Activated T-cell treated with anti-CD3 and anti-CD28 coated beads, Interleukin-2, amount 50 U/mL, for 4 hours (primary cell): ENCODE data around the gene ALOX5. TPM values are rescaled to one million over a fixed set of nuclear protein-coding genes. Genes with fewer than 3 reads are reported as not detected.

ENCODE experiments used
- ATAC-seq, 2 donors: fragments of 200-7000 bp; cut with Tn5 transposase; one replicate each; pipeline ENCODE4 v1.10.0; 2021
- DNase-seq: peaks from one replicate; pipeline ENCODE4 v3.0.0-alpha.2; 2020
- H3K27me3 Mint-ChIP-seq: one replicate; pipeline ENCODE4 v1.8.0; 2021; ENCODE audit warnings: low read depth, mixed read lengths
- H3K36me3 Mint-ChIP-seq: one replicate; pipeline ENCODE4 v1.8.0; 2022; ENCODE audit warnings: mixed read lengths; ENCODE audit not compliant: insufficient read depth
- H3K4me1 Mint-ChIP-seq: one replicate; pipeline ENCODE4 v1.8.0; 2021; ENCODE audit warnings: low read depth, mixed read lengths
- H3K4me3 Mint-ChIP-seq: one replicate; pipeline ENCODE4 v1.8.0; 2021; ENCODE audit warnings: mild to moderate bottlenecking, moderate library complexity, mixed read lengths
- H3K9me3 Mint-ChIP-seq: one replicate; pipeline ENCODE4 v1.8.0; 2021; ENCODE audit warnings: mixed read lengths
- total RNA-seq, 3 donors: library from RNA; stranded (reverse); gene quantifications; one replicate each; pipeline ENCODE4 v1.2.1, GENCODE V29; 2021

The ALOX5 gene
- total RNA-seq, 3 donors from 2014 or later, result 0.46 to 1.1 (median 0.69) TPM

- Mint-ChIP-seq H3K36me3 (peaks cover 51% of the 10 kb centered on the region), H3K4me1 (peaks cover 3% of the 10 kb centered on the region), H3K9me3 (peaks cover 27% of the 10 kb centered on the region), H3K27me3 (no peaks in the 10 kb centered on the region), H3K4me3 (no peak overlapping the region)
- no peak for ATAC-seq
- no peak for DNase-seq
Measured at GRCh38 chr10:45483002-45483401, 109.0 kb downstream of the ALOX5 start.

- DNase-seq (no peak), ATAC-seq (no peak)
- H3K4me3 Mint-ChIP-seq, result no peak overlapping the region
- H3K4me1 Mint-ChIP-seq, result no peaks in the 10 kb centered on the region
- H3K27me3 Mint-ChIP-seq, result no peaks in the 10 kb centered on the region
- H3K9me3 Mint-ChIP-seq, result no peaks in the 10 kb centered on the region
- peaks cover 38% of the 10 kb centered on the region for H3K36me3 Mint-ChIP-seq
Measured at GRCh38 chr10:45487735-45488134, 113.7 kb downstream of the ALOX5 start.

GRCh38 chr10:45488365-45488764 is 114.3 kb downstream of the ALOX5 start:
- Mint-ChIP-seq H3K4me1 (no peaks in the 10 kb centered on the region), H3K36me3 (peaks cover 37% of the 10 kb centered on the region), H3K4me3 (no peak overlapping the region), H3K27me3 (no peaks in the 10 kb centered on the region), H3K9me3 (no peaks in the 10 kb centered on the region)
- no peak for ATAC-seq
- no peak for DNase-seq

GRCh38 chr10:45490277-45490676 is 116.3 kb downstream of the ALOX5 start:
- ATAC-seq, result no peak
- DNase-seq, result no peak

GRCh38 chr10:45491061-45491460 is 117.0 kb downstream of the ALOX5 start:
- Mint-ChIP-seq H3K27me3 (no peaks in the 10 kb centered on the region), H3K36me3 (peaks cover 26% of the 10 kb centered on the region), H3K4me1 (peaks cover 4% of the 10 kb centered on the region), H3K9me3 (peaks cover 8% of the 10 kb centered on the region), H3K4me3 (no peak overlapping the region)
- DNase-seq (no peak), ATAC-seq (no peak)

More at GRCh38 chr10:45490277-45490676, 116.3 kb downstream of the ALOX5 start:
- peaks cover 23% of the 10 kb centered on the region for H3K36me3 Mint-ChIP-seq
- no peaks in the 10 kb centered on the region for H3K27me3 Mint-ChIP-seq
- peaks cover under 1% of the 10 kb centered on the region for H3K4me1 Mint-ChIP-seq
- H3K4me3 Mint-ChIP-seq, result no peak overlapping the region
- peaks cover 1% of the 10 kb centered on the region for H3K9me3 Mint-ChIP-seq

Other genes with a start within 250 kb of the ALOX5 start
- gene OR13A1, start 58.6 kb upstream of the ALOX5 start, total RNA-seq, result not detected